H1 (cell line): Measurements from ENCODE around the gene CFDP1.

Source experiments
- CTCF ChIP-seq, 3 experiments: IDR thresholded peaks; 1 replicate in 2 of 3; 2 replicates in 1 of 3; pipeline versions ENCODE4 v1.5.1 to v1.6.1; 2011; ENCODE audit warnings: low read length in 3 of 3, mild to moderate bottlenecking in 3 of 3, inconsistent platforms in 2 of 3, low read depth in 1 of 3, moderate library complexity in 1 of 3; ENCODE audit not compliant: insufficient read depth in 1 of 3; ENCODE audit errors: control extremely low read depth in 1 of 3
- EP300 ChIP-seq, 2 experiments: IDR thresholded peaks; 1 replicate in 1 of 2; 2 replicates in 1 of 2; pipeline ENCODE4 v1.6.1; 2011 to 2012; ENCODE audit warnings: low read depth in 2 of 2, low read length in 2 of 2, mild to moderate bottlenecking in 2 of 2, borderline replicate concordance in 1 of 2, inconsistent platforms in 1 of 2, moderate library complexity in 1 of 2
- GABPA ChIP-seq: IDR thresholded peaks from 2 replicates; pipeline ENCODE4 v1.6.1; 2011; ENCODE audit warnings: mild to moderate bottlenecking, low read length, moderate library complexity, borderline replicate concordance; ENCODE audit not compliant: insufficient read depth
- GTF2F1 ChIP-seq: IDR thresholded peaks from 2 replicates; pipeline ENCODE4 v1.6.1; 2012; ENCODE audit warnings: low read depth, low read length, improper control_type of control experiment, borderline replicate concordance
- KDM5A ChIP-seq: fragments of 200-600 bp; IDR thresholded peaks from 2 replicates; pipeline ENCODE4 v1.7.1; 2012; ENCODE audit warnings: mild to moderate bottlenecking, low read length, inconsistent platforms, mixed read lengths
- MAFK ChIP-seq: IDR thresholded peaks from 2 replicates; pipeline ENCODE4 v1.6.1; 2012; ENCODE audit warnings: low read depth, mild to moderate bottlenecking, improper control_type of control experiment, low read length
- POLR2AphosphoS5 ChIP-seq: IDR thresholded peaks from 2 replicates; pipeline ENCODE4 v1.6.1; 2011; ENCODE audit warnings: low read depth, low read length
- RNF2 ChIP-seq: fragments of 200-900, 300-1000 bp; sonication (generic); IDR thresholded peaks from 2 replicates; pipeline ENCODE4 v1.7.1; 2016; ENCODE audit warnings: borderline replicate concordance, low read depth, mild to moderate bottlenecking, antibody characterized with exemption, low read length; ENCODE audit not compliant: poor library complexity, severe bottlenecking; ENCODE audit errors: missing control alignments
- TAF1 ChIP-seq: IDR thresholded peaks from 2 replicates; pipeline ENCODE4 v1.6.1; 2011; ENCODE audit warnings: mild to moderate bottlenecking, low read depth, low read length

GRCh38 chr16:75452464-75453190 is 19.3 kb upstream of the CFDP1 start:
- no peak for TF ChIP-seq CTCF (IDR thresholded peaks at IDR 0.05; ENCODE audit: control extremely low read depth in 1 of 3, insufficient read depth in 1 of 3, low read depth in 1 of 3, low read length in 3 of 3)
- no peak for TF ChIP-seq TAF1
- no peak for TF ChIP-seq GABPA
- TF ChIP-seq POLR2AphosphoS5: no peak
- no peak for TF ChIP-seq MAFK
- TF ChIP-seq RNF2: no peak
- TF ChIP-seq KDM5A: no peak
- TF ChIP-seq EP300 (IDR thresholded peaks at IDR 0.05; ENCODE audit: borderline replicate concordance in 1 of 2, low read depth in 2 of 2, low read length in 2 of 2): no peak
- TF ChIP-seq GTF2F1: no peak
